GM19397 (cell line): Measurements from ENCODE around the gene BABAM1.

Experiments
- ATAC-seq: cut with Tn5 transposase; IDR thresholded peaks from one replicate; pipeline ENCODE4 v1.9.1; 2021; ENCODE audit warnings: mild to moderate bottlenecking, moderate library complexity; ENCODE audit not compliant: unreplicated experiment

BABAM1 gene

DNA sequence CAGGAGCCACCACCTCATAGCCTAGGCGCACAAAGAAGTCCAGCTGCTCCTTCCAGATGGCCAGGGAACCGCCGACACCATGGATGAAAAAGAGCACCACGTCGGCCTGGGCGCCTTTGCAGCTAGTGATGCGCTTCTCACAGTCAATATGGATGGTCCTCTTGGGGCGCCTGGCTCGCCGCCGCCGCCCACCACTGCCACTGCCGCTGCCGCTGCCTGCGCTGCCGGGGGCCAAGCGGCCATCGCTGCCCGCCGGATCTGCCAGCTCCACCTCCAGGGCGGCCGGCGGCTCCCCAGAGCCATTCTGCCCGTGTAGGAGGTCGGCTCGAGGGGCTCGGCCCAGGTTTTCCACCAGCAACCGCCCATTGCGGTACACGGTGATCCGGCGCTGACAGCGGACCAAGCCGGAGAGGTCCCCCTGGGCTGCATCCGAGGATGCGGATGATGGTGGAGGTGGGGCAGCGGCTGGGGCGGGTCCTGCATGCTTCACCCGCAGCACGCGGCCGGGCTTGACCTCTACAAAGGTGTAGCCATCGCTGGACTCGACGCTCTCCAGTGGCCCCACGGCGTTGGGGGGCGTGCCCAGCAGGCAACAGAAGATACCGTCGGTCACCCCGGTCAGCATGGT is 33.9 kb downstream of the BABAM1 start:
- ATAC-seq, result no peak

DNA sequence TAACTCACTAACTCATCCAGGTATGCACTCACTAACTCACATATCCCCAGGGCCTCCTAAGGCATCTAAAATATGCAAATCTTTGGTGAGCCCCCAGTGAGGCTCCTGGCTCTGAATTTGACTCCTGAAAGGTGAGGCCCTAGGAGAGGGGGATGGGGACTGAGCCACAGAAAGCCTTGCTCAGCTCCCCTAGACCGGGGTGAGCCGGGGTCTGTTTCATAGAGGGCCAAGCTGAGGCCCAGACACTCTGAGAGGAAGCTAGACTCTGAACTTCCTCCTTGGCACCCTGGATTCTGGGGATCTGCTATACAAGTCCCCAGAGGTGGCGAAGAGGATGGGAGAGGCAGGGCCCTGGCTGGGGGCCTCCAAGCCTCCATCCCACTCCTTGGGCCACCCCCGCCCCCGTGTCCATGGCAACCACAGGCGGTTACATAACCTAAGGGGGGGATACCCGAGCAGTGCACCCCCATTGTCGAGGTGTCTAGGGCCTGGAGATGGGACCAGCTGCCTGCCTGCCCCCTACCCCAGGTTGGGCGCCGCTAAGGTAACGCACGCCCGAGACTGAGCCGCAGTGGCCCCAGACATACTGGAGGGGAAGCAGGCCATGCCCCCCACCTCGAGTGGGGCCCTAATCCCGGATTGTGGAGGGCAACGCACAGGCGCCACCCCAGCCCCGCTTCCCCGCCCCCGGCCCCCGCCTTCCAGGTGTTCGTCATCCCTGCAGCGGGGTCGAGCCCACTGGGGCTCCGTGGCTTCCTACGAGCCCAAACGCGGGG is 35.3 kb downstream of the BABAM1 start:
- no peak for ATAC-seq

DNA sequence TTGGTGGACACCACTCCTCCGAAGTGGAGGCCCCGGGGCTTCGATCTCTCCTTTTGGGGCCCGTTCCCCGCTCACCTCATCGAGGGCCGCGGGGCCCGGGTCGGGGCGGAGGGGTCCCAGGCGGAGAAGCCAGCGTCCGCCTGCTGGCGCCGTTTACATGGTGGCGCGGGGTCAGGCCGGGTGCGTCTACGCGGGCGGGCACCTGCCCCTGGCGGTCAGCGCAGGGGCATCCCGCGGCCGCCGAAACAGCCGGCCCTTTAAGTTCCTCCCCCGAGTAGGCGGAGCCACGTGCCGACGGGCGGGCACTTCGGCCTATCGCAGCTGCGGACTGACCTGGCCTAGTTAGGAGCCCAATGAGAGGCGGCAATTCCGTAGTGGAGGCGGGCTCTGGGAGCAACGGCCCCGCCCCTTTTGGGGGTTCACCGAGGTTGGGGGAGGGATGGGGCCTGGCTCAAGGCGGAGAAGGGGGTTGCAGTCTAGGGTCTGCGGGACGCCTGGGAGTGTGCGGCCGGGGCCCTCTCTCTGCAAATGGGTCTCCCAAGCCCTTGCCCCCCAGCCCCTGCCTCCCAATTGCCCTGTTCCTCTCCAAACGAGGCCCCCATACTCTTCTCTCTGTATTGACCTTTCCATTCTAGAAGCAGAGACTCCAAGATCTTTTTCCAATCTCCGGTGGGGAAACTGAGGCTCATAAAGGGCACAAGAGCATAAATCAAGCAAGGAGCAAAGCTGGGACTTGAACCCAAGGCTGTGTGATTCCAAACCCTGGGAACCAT is 36.1 kb downstream of the BABAM1 start, which contains the start of gene ABHD8:
Gene ABHD8, minus strand, starts transcription at position 259 of the 773 bp plus-strand sequence. CDS start 1,809 bp downstream, outside the sequence.
- ATAC-seq, result peak; percentile 45

DNA sequence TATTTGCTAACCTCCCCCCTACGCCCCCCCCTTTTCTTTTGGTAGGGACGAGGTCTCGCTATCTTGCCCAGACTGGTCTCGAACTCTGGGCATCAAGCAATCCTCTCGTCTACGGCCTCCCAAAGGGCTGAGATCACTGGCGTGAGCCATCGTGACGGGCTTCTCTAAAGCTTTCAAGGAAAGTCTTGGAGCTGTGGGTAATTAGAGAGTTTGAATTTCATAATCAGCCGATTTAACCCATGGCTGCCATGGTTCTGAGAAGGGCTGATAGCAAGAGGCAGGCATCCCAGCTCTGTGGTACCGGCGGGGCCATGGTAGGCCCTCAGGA is 36.7 kb downstream of the BABAM1 start:
- no peak for ATAC-seq

DNA sequence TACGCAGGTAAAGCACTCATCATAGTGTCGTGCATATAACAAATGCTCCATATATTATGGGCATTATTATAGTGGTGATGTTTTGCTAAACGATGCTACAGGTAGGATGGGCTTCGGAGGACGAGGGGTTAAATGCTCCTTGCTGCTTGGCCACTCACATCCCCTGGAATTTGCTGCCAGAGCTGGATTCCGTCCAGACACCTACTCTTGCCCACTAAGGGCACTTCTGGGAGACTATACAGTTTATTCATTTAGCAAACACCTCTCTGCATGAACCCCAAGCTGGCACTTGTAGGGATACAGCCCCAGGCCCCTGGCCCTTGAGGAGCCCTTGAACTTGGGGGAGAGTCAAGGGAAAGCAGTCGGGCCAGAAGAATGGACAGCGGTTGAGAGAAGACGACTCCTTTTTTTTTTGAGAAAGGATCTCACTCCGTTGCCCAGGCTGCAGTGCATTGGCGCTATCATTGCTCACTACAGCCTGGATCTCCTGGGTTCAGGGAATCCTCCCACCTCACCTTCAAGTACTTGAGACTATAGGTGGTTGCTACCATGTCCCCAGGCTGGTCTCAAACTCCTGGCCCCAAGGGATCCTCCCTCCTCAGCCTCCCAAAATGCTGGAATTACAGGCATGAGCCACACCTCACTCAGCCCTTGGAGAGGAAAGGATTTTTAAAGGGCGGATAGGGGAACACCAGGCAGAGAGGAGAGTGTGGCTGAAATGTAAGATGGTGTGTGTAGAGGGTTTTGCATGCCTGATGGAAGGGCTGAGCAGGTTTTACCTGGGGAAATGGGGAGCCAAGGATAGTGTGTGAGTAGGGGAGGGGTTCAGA is 37.4 kb downstream of the BABAM1 start:
- ATAC-seq, result no peak

DNA sequence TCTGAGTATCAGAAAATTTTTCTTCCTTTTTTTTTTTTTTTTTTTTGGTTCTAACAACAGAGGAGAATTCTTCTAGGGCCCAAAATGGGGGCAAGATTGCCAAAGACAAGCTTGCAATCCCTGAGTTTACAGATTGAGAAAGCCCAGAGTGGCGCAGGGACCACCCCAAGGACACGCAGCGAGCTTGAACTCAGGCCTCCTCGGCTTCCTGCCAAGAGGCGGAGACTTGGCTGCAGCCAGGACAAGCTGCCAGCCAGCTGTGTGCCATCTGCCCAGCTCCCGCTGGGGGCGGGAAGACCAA is 37.9 kb downstream of the BABAM1 start:
- ATAC-seq, result no peak

DNA sequence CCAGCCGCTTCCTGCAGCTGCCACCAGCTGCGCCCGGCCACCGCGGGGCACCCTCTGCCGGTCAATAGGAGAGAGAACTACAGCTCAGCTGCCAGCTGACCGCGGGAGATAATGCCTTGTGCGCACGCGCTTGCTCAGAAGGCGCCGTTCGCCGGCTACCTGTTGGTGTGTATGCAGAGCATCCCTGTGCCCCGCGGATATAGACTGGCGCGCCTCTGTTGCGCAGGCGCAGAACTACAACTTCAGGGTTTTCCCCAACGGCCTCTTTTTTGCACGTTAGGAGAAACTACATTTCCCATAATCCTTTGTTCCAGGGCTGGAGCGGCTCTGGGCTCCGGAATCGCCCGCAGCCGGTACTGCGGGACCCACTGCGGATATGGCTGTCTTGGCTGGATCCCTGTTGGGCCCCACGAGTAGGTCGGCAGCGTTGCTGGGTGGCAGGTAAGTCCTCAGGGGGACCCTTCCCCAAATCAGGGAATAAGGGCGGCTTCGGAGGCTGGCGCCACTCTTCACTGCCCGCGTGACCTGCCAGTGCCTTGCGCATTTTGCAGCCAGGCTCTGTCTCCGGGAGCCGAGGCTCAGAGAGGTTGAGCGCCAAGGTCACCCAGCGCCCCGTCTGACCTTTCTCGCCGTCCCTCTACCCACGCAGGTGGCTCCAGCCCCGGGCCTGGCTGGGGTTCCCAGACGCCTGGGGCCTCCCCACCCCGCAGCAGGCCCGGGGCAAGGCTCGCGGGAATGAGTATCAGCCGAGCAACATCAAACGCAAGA is 38.5 kb downstream of the BABAM1 start, which contains the start of gene MRPL34:
Gene MRPL34, plus strand, starts transcription at position 356 of the 768 bp plus-strand sequence. Its CDS starts 21 bp downstream, at position 377.
- peak; percentile 78 for ATAC-seq

DNA sequence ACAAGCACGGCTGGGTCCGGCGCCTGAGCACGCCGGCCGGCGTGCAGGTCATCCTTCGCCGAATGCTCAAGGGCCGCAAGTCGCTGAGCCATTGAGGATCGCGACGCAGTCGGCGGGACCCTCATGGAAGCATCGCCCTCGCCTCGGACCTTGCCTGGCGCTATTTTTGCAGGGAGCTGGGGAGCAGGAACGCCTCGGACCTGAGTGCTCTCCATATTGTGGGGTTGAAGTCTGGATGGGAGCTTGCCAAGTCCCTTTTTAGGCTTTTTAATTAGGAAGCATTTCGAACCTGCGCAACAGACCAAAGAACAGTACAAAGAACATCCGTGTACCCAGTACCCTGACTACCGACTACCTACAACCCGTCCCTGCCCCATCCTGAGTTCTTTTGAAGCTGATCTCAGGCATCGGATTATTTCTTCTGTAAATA is 39.1 kb downstream of the BABAM1 start:
- ATAC-seq, result no peak

DNA sequence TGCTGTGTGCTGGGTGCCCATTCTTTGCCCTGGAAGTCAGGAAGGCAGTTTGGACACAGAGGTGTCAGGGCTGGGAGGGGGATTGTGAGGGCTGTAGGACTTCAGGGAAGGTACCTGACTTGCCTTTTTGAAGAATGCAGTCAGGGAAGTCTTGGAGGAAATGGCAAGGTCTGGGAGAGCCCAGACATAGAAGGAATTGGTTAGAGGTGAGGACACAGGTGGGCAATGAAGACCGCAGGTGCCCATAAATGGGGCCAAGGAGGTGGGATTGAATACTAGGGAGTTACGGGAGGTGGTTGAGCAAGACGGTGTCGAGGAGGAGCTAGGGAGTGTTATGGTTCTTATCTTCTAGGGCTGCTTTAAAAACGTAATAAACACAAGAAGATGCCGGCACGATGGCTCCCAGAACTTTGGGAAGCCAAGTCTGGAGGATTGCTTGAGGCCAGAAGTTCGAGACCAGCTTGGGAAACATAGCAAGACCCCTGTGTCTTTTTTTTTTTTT is 40.7 kb downstream of the BABAM1 start:
- no peak for ATAC-seq

DNA sequence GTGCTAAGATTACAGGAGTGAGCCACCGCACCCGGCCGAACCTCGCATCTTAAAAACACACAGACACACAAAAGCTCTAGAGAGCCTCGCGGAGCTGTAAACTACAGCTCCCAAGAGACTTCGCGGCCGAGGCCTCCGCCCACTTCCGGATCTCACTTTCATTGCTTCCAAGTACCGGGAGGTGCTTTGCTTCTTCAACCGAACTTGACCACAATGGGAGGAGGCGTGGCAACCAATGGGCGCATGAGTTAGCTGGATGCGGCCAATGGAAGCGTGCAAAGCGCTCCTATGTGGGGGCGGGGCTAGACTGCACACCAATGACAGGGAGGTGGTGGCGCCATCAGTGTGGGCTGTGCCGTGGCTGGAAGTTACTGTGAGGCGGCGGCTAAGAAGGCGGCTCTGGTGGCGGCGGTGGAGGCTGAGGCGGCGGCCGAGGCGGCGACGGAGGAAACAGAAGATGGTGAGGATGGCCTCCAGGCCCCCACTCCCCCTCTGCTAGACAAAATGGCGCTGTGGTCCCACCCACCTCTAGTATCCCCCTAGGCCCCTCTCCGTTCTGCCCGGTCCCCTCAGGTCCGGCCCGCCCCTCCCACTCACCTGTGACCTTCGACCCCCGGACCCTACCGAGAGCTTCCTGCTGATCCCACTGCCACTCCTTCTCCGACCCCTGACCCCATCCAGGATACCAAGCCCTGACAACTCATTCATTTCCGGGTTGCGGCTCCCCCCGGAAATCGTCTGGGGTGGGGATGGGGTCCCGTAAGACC is 42.1 kb downstream of the BABAM1 start, which contains the start of gene DDA1:
Gene DDA1, plus strand, starts transcription at position 366 of the 767 bp plus-strand sequence. Its CDS starts 92 bp downstream, at position 458.
- ATAC-seq, result peak; percentile 44

DNA sequence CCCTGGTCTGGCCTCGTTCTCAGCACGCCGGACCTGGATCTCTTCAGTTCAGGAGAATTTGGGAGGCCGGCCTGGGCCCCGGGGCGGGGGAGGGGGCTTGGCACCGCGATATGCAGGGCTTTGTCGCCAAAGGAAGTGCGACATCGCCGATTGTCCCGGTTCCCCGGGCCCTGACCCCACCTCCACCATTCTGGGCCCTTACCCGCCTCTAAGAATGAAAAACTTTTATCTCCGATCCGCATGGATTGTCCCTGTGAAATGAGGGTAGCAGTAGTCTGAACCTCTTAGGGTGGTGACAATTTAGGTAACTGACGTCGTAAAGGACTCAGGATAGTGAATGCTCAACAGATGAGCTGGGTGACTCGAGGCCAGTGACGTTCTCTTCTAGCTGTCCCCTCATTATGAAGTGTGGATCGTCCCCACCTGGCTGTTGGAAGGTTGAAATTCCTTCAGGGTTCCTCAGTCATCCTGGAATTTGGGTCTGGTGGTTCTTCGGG is 42.8 kb downstream of the BABAM1 start:
- no peak for ATAC-seq

DNA sequence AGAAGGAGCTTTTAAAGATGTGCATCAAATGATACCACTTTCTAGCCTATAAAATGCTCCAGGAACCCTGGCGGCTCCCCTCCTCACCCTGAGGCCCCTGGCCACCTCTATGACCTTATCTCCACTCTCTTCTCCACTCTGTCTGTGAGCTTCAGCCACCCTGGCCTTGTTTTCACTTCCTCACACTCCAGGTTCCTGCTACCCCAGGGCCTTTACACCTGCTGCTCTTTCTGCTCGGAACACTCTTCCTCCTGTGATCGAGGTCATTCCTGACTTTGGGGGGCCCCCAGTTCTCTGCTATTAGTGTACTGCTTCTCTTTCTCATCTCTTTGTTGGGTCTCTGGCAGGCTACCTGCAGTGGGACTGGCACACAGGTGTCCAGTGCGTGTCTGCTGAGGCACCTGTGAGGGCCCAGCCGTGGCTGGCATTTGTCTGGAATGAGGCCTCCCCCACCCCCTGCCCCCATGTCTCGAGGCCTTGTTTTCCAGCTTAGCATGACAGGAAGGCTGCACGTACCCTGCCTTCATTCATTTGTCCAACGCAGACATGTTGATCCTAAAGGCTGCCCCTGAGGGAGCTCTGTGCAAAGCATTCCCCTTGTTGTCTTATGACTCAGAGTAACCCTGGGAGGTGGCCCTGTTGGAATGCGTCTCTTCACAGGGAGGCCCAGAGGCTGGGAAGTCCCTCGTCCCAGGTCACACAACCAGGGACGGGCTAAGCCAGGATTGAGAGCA is 44.4 kb downstream of the BABAM1 start:
- ATAC-seq, result no peak

DNA sequence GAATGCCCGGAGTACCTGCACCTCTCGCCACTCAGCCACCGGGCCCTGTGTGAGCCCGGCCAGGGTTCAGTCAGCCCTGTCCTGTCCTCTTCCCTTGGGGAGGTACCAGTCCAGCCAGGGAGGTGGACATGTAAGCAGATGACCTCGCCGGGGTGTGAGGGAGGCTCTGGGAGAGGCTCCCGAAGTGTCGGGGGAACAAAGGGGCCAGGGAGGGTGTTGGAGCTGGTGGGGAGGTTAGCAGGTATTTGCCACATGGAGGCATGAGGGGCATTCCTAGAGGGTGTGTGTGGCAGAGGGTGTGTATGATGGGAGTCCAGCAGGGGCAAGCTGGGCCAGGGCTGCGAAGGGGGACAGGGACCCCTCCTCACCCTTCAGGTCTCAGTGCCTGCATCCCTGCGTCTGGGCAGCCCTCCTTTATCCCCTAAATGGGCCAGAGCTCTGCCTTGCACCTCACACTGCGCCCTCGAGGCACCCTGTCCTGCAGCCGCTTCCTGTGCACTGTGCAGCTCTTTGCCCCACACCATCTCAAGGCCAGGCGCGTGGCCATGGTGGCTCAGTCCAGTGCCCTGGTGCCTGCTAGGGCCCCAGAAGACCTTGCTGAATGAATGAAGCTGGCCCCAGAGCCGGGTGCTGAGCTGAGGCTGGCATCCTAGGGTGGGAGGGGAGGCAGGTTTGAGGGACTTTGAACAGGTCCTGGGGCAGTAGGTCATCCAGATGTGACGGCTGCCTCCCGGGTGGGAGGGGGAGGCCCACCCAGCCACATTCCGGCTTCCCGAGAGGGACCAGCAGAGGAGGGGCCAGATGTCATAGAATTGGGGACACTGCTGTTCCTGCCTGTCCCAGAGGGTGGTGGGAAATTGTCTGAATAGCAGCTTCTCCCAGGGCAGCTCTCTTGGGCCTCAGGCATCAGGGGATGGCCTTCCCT is 45.2 kb downstream of the BABAM1 start:
- no peak for ATAC-seq

DNA sequence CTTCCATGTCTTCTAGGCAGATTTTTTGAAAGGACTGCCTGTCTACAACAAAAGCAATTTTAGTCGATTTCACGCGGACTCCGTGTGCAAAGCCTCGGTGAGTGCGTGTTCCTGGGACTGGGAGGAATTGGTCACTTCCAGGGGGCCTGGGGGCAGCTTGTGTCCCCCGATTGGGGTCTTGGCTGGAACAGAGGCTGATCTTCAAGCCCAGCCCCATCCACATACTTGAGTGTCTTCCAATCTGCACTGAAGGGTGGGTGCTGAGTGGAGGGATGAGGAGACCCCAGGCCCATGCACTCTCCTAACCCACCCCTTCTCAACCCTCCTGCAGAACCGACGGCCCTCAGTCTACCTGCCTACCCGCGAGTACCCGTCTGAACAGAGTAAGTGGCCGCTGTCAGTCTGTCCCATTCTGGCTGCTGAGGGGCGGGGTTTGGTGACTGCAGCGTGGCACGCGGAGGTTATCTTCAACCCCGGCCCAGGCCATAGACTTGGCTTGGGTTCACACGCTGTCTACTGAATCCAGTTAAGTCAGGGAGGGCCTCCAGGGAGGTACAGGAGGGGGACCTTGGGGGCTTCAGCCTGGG is 46.9 kb downstream of the BABAM1 start:
- no peak for ATAC-seq

DNA sequence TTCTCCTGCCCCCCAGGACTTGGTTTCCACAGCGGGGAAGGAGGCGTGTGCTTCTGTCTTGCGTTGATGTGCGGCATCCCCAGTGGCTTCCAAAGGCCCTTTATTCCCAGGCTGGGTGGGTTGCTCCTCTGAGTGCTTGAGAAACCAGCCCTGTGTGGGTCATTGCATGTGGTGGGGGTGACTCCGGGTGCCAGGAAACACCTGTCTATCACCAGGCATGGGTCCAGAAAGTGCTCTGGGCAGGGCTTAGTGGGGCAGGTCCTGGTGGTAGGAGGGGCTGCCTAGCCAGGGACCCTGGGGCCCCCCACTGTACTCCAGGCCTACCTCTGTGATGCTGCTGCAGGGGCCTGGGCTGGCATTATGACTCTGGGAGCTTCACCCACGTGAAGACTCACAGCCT is 51.7 kb downstream of the BABAM1 start:
- no peak for ATAC-seq

DNA sequence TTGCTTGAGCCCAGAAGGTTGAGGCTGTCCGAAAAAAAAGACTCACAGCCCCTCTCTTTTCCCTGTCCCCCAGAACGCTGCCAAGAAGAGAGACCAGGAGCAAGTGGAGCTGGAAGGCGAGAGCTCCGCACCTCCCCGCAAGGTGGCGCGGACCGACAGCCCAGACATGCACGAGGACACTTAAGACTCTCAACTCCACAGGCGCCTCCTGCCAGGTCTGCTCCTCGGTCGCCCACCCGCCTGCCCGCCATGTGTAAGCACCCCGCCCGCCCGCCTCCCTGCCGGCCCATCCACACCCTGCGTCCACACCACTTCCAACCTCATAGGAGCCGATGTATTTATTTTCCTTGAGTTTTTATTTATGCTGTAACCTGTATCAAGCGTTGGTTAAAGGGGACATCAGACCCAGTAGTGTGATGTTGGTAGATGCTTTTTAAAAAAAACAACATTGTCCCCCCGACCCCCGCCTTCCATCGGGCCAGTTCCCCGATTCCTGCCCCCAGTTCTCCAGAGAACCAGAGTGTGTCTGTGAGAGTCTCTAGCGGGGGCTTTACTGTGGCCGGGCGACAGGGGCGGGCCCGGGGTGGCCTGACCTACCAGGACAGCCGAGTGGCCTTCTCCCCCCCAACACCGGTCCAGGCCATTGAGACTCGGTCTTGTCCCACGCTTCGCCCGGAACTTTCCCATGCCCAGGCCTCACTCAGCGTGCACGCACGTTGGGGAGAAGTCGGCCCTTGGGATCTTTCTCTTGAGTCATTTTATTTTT is 52.4 kb downstream of the BABAM1 start:
- ATAC-seq, result no peak
